Measurements from ENCODE around the gene FKBP10. TPM values are rescaled to one million over a fixed set of nuclear protein-coding genes. Genes with fewer than 3 reads are reported as not detected.

The FKBP10 gene
- total and polyA plus RNA-seq, 3 experiments from 2014 or later = 1.4 to 1.5 TPM; not detected in 1

- Histone ChIP-seq H3K9me3 (ENCODE audit: low read length) (no peaks in the 10 kb centered on the region), H3K27ac (ENCODE audit: low read depth, low read length) (no peak overlapping the region), H3K4me3 (ENCODE audit: low read length) (peak overlapping the region; percentile 65), H3K36me3 (ENCODE audit: insufficient read depth, low read length) (no peaks in the 10 kb centered on the region), H3K4me1 (ENCODE audit: insufficient read depth, low read length) (peaks cover 28% of the 10 kb centered on the region), H3K27me3 (ENCODE audit: insufficient read depth, low read length, poor library complexity, severe bottlenecking) (no peaks in the 10 kb centered on the region)
- no peaks in the 10 kb centered on the region for H3K9me3 Mint-ChIP-seq
- ChIA-PET CTCF (interaction anchor here (0.7 to 2.8 kb wide), 20 partner anchors 9 to 206 kb away, joined by 3 to 15 read pairs (median 3); partner anchors contain the start of genes DNAJC7, JUP and KLHL11), POLR2A (interaction anchor here (0.6 to 1.3 kb wide), 5 partner anchors 9 to 122 kb away, joined by 3 to 5 read pairs (median 4); partner anchors contain the start of genes EIF1 and KLHL11)
- H3K27ac Mint-ChIP-seq = peak overlapping the region in 3 of 8 donors; percentile 72 to 88 (median 85)
- peaks cover 0 to 6% (median 2%) of the 10 kb centered on the region in 3 donors for H3K36me3 Mint-ChIP-seq
- H3K27me3 Mint-ChIP-seq = peaks cover 0 to 9% of the 10 kb centered on the region in 2 donors
- H3K4me3 Mint-ChIP-seq = peak overlapping the region; percentile 41 to 94 (median 85)
- H3K4me1 Mint-ChIP-seq = peaks cover 25 to 34% (median 25%) of the 10 kb centered on the region in 3 donors
- peak in 1 of 5 donors; percentile 55 for DNase-seq
Measured at GRCh38 chr17:41810659-41811548, 1.9 kb upstream of the FKBP10 start.

- H3K4me1 ChIP-seq (ENCODE audit: insufficient read depth, low read length) = peaks cover 28% of the 10 kb centered on the region
Measured at GRCh38 chr17:41811549-41812380, 1.0 kb upstream of the FKBP10 start, which contains the start of gene P3H4. TSS of gene P3H4 (minus strand) at chr17:41811949. CDS start at chr17:41811915, 34 bp downstream.

GRCh38 chr17:41813152-41813680 is 412 bp downstream of the FKBP10 start:
- Histone ChIP-seq H3K27ac (ENCODE audit: low read depth, low read length) (no peak overlapping the region), H3K36me3 (ENCODE audit: insufficient read depth, low read length) (no peaks in the 10 kb centered on the region), H3K4me3 (ENCODE audit: low read length) (no peak overlapping the region), H3K27me3 (ENCODE audit: insufficient read depth, low read length, poor library complexity, severe bottlenecking) (no peaks in the 10 kb centered on the region), H3K9me3 (ENCODE audit: low read length) (no peaks in the 10 kb centered on the region), H3K4me1 (ENCODE audit: insufficient read depth, low read length) (peaks cover 28% of the 10 kb centered on the region)
- ChIA-PET POLR2A (no interaction called here), CTCF (no interaction called here)
- no peaks in the 10 kb centered on the region for H3K9me3 Mint-ChIP-seq
- H3K27me3 Mint-ChIP-seq = peaks cover 0 to 8% of the 10 kb centered on the region in 2 donors
- peaks cover 25 to 34% (median 25%) of the 10 kb centered on the region in 3 donors for H3K4me1 Mint-ChIP-seq
- peak overlapping the region in 5 of 8 donors; percentile 13 to 85 (median 57) for H3K27ac Mint-ChIP-seq
- peak overlapping the region; percentile 60 to 95 (median 80) for H3K4me3 Mint-ChIP-seq
- no peak for DNase-seq
- H3K36me3 Mint-ChIP-seq = peaks cover 0 to 3% (median 2%) of the 10 kb centered on the region in 3 donors

More at GRCh38 chr17:41811549-41812380, 1.0 kb upstream of the FKBP10 start, which contains the start of gene P3H4:
- Mint-ChIP-seq H3K9me3 (no peaks in the 10 kb centered on the region), H3K4me1 (peaks cover 25 to 34% (median 25%) of the 10 kb centered on the region in 3 donors), H3K27me3 (peaks cover 0 to 8% of the 10 kb centered on the region in 2 donors), H3K4me3 (peak within 1 kb of the TSS; percentile 93 to 96 (median 94)), H3K36me3 (peaks cover 0 to 4% (median 2%) of the 10 kb centered on the region in 3 donors), H3K27ac (peak within 1 kb of the TSS; percentile 31 to 88 (median 84))
- Histone ChIP-seq H3K9me3 (ENCODE audit: low read length) (no peaks in the 10 kb centered on the region), H3K36me3 (ENCODE audit: insufficient read depth, low read length) (no peaks in the 10 kb centered on the region), H3K27me3 (ENCODE audit: insufficient read depth, low read length, poor library complexity, severe bottlenecking) (no peaks in the 10 kb centered on the region), H3K27ac (ENCODE audit: low read depth, low read length) (peak within 1 kb of the TSS; percentile 24), H3K4me3 (ENCODE audit: low read length) (peak within 1 kb of the TSS; percentile 65)
- DNase-seq = peak; percentile 58 to 82 (median 78)
- ChIA-PET POLR2A (interaction anchor here (0.6 to 1.3 kb wide), 5 partner anchors 10 to 123 kb away, joined by 3 to 5 read pairs (median 4); partner anchors contain the start of genes EIF1 and KLHL11), CTCF (interaction anchor here (0.7 to 2.8 kb wide), 18 partner anchors 10 to 206 kb away, joined by 3 to 15 read pairs (median 3); partner anchors contain the start of genes DNAJC7 and KLHL11)

GRCh38 chr17:41813699-41814124 is 908 bp downstream of the FKBP10 start:
- H3K4me3 ChIP-seq (ENCODE audit: low read length) = no peak overlapping the region
- H3K27me3 ChIP-seq (ENCODE audit: insufficient read depth, low read length, poor library complexity, severe bottlenecking) = no peaks in the 10 kb centered on the region
- peak overlapping the region in 6 of 7 donors; percentile 60 to 95 (median 76) for H3K4me3 Mint-ChIP-seq
- H3K27me3 Mint-ChIP-seq = peaks cover 0 to 8% of the 10 kb centered on the region in 2 donors
- no peaks in the 10 kb centered on the region for H3K36me3 ChIP-seq (ENCODE audit: insufficient read depth, low read length)
- peak overlapping the region in 1 of 8 donors; percentile 57 for H3K27ac Mint-ChIP-seq
- H3K9me3 ChIP-seq (ENCODE audit: low read length) = no peaks in the 10 kb centered on the region
- peaks cover 0 to 3% (median 2%) of the 10 kb centered on the region in 3 donors for H3K36me3 Mint-ChIP-seq
- POLR2A ChIA-PET = no interaction called here
- peaks cover 24 to 33% (median 25%) of the 10 kb centered on the region in 3 donors for H3K4me1 Mint-ChIP-seq
- DNase-seq = no peak
- H3K4me1 ChIP-seq (ENCODE audit: insufficient read depth, low read length) = peaks cover 28% of the 10 kb centered on the region
- CTCF ChIA-PET = interaction anchor here (1.0 kb wide), 1 partner anchor 13 kb away, joined by 4 read pairs; no protein-coding TSS in a partner anchor
- H3K27ac ChIP-seq (ENCODE audit: low read depth, low read length) = no peak overlapping the region
- H3K9me3 Mint-ChIP-seq = no peaks in the 10 kb centered on the region

DNA sequence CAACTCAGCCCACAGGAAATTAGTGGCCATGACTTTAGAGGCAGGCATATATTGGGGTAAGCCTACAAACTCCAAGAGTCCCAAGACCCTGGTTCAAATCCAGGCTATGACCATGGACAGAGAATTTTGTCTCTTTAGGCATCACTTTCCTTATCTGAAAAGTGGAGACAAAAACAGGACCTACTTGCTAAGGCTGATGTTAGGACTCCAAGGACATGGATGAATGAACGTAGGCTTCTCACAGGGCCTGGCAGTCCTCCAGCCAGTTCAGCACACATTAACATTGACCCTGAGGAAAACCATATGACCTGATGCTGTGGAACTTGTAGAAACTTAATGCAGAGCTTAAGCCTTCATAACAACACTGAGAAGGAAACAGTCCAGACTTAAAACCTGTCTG is 1.4 kb downstream of the FKBP10 start:
- DNase-seq = no peak
- H3K36me3 Mint-ChIP-seq = peaks cover 0 to 3% (median 2%) of the 10 kb centered on the region in 3 donors
- Histone ChIP-seq H3K36me3 (ENCODE audit: insufficient read depth, low read length) (no peaks in the 10 kb centered on the region), H3K27me3 (ENCODE audit: insufficient read depth, low read length, poor library complexity, severe bottlenecking) (no peaks in the 10 kb centered on the region), H3K27ac (ENCODE audit: low read depth, low read length) (no peak overlapping the region), H3K4me3 (ENCODE audit: low read length) (no peak overlapping the region), H3K4me1 (ENCODE audit: insufficient read depth, low read length) (peaks cover 28% of the 10 kb centered on the region), H3K9me3 (ENCODE audit: low read length) (no peaks in the 10 kb centered on the region)
- peaks cover 0 to 8% of the 10 kb centered on the region in 2 donors for H3K27me3 Mint-ChIP-seq
- H3K4me1 Mint-ChIP-seq = peaks cover 23 to 32% (median 24%) of the 10 kb centered on the region in 3 donors
- ChIA-PET CTCF (interaction anchor here (1.0 kb wide), 1 partner anchor 14 kb away, joined by 4 read pairs; no protein-coding TSS in a partner anchor), POLR2A (no interaction called here)
- no peaks in the 10 kb centered on the region for H3K9me3 Mint-ChIP-seq
- H3K4me3 Mint-ChIP-seq = peak overlapping the region in 1 of 7 donors; percentile 80
- peak overlapping the region in 3 of 8 donors; percentile 22 to 57 (median 32) for H3K27ac Mint-ChIP-seq

DNA sequence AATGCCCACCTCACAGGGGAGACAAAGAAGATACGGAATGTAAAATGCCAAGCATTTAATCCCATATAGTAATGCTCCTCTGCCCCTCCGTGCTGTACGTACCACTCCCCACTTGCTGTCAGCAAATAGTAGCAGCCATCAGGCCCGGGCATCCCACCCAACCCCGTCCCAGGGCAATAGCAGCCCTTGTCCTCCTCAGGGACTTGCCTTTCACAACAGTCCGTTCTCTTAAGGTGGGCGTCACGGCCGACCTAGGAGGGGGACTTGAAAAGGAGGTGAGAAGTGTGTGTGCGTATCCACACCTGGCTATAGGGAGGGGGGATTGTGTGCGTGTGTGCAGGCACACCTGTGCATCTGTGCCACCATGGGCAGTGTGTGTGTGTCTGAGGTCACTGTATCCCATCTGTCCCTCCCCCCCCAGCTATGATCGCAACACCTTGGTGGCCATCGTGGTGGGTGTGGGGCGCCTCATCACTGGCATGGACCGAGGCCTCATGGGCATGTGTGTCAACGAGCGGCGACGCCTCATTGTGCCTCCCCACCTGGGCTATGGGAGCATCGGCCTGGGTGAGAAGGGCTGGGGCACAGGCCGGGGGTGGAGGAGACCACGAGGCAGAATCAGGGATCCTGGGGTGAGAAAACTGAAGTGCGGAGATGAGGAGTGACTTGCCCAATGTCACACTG is 4.0 kb downstream of the FKBP10 start:
- POLR2A ChIA-PET = no interaction called here
- H3K4me1 ChIP-seq (ENCODE audit: insufficient read depth, low read length) = peaks cover 10% of the 10 kb centered on the region
- peaks cover 10 to 12% (median 10%) of the 10 kb centered on the region in 3 donors for H3K4me1 Mint-ChIP-seq
- H3K27me3 ChIP-seq (ENCODE audit: insufficient read depth, low read length, poor library complexity, severe bottlenecking) = no peaks in the 10 kb centered on the region
- H3K36me3 ChIP-seq (ENCODE audit: insufficient read depth, low read length) = no peaks in the 10 kb centered on the region
- H3K9me3 Mint-ChIP-seq = no peaks in the 10 kb centered on the region
- peaks cover 0 to 3% (median 0%) of the 10 kb centered on the region in 3 donors for H3K36me3 Mint-ChIP-seq
- no peak for DNase-seq
- no peak overlapping the region for H3K4me3 ChIP-seq (ENCODE audit: low read length)
- CTCF ChIA-PET = interaction anchor here (1.5 kb wide), 1 partner anchor 260 kb away, joined by 4 read pairs; no protein-coding TSS in a partner anchor
- H3K9me3 ChIP-seq (ENCODE audit: low read length) = no peaks in the 10 kb centered on the region
- no peak overlapping the region for H3K4me3 Mint-ChIP-seq
- H3K27ac ChIP-seq (ENCODE audit: low read depth, low read length) = no peak overlapping the region
- H3K27ac Mint-ChIP-seq = no peak overlapping the region
- H3K27me3 Mint-ChIP-seq = peaks cover 4 to 11% of the 10 kb centered on the region in 2 donors

GRCh38 chr17:41818024-41818423 is 5.2 kb downstream of the FKBP10 start:
- Histone ChIP-seq H3K9me3 (ENCODE audit: low read length) (no peaks in the 10 kb centered on the region), H3K27ac (ENCODE audit: low read depth, low read length) (no peak overlapping the region), H3K4me1 (ENCODE audit: insufficient read depth, low read length) (no peaks in the 10 kb centered on the region), H3K4me3 (ENCODE audit: low read length) (no peak overlapping the region), H3K27me3 (ENCODE audit: insufficient read depth, low read length, poor library complexity, severe bottlenecking) (no peaks in the 10 kb centered on the region), H3K36me3 (ENCODE audit: insufficient read depth, low read length) (no peaks in the 10 kb centered on the region)
- Mint-ChIP-seq H3K4me3 (no peak overlapping the region), H3K36me3 (no peaks in the 10 kb centered on the region), H3K27me3 (peaks cover 4 to 6% of the 10 kb centered on the region in 2 donors), H3K27ac (no peak overlapping the region), H3K9me3 (no peaks in the 10 kb centered on the region), H3K4me1 (peaks cover 4 to 5% (median 4%) of the 10 kb centered on the region in 3 donors)
- no peak for DNase-seq
- ChIA-PET CTCF (no interaction called here), POLR2A (no interaction called here)

Measured in CD8-positive, alpha-beta memory T cell (primary cell).